Osteoblast (primary cell): ENCODE results near the gene TENM4. TPM values are rescaled to one million over a fixed set of nuclear protein-coding genes. Genes with fewer than 3 reads are reported as not detected.

Experiments
- DNase-seq: peaks from one replicate; pipeline ENCODE4 v3.0.0; 2011; ENCODE audit warnings: low spot score, mixed read lengths; ENCODE audit not compliant: insufficient read length; ENCODE audit errors: missing footprints
- H2AFZ ChIP-seq: 2 replicates; pipeline ENCODE4 v1.6.0; 2011; ENCODE audit warnings: mild to moderate bottlenecking, low read length
- H3K27ac ChIP-seq: 2 replicates; pipeline ENCODE4 v1.5.1; 2011; ENCODE audit warnings: mild to moderate bottlenecking, low read depth, low read length, moderate library complexity
- H3K27me3 ChIP-seq: 2 replicates; pipeline ENCODE4 v1.6.0; 2012; ENCODE audit warnings: mild to moderate bottlenecking, control low read depth, inconsistent platforms, low read length, moderate library complexity; ENCODE audit not compliant: insufficient read depth
- H3K36me3 ChIP-seq: 2 replicates; pipeline ENCODE4 v1.5.1; 2011; ENCODE audit warnings: mild to moderate bottlenecking, low read length, control low read depth, moderate library complexity; ENCODE audit not compliant: insufficient read depth
- H3K4me1 ChIP-seq: 2 replicates; pipeline ENCODE4 v1.5.1; 2011; ENCODE audit warnings: mild to moderate bottlenecking, low read length, control low read depth, moderate library complexity; ENCODE audit not compliant: insufficient read depth
- H3K4me2 ChIP-seq: 2 replicates; pipeline ENCODE4 v1.6.0; 2011; ENCODE audit warnings: mild to moderate bottlenecking, low read length; ENCODE audit not compliant: insufficient read depth
- H3K4me3 ChIP-seq: fragments of 200-600 bp; sonication (generic); 3 replicates; pipeline ENCODE4 v1.5.1; 2012; ENCODE audit warnings: mild to moderate bottlenecking, low read length, inconsistent platforms; ENCODE audit not compliant: insufficient read depth
- H3K79me2 ChIP-seq: 2 replicates; pipeline ENCODE4 v1.6.0; 2012; ENCODE audit warnings: mild to moderate bottlenecking, low read length, control low read depth, inconsistent platforms; ENCODE audit not compliant: insufficient read depth
- H3K9me3 ChIP-seq: 2 replicates; pipeline ENCODE4 v1.5.1; 2011; ENCODE audit warnings: low read depth, low read length, control low read depth
- H4K20me1 ChIP-seq: 2 replicates; pipeline ENCODE4 v1.6.0; 2012; ENCODE audit warnings: mild to moderate bottlenecking, low read length, control low read depth; ENCODE audit not compliant: insufficient read depth
- CTCF ChIP-seq: IDR thresholded peaks from 2 replicates; pipeline ENCODE4 v1.5.1; 2011; ENCODE audit warnings: mild to moderate bottlenecking, low read depth, low read length, moderate library complexity; ENCODE audit errors: extremely low read depth
- total RNA-seq: library from RNA; depleted of rRNA; stranded (reverse); fragments of >200 nt; gene quantifications from 2 replicates; pipeline ENCODE4 v1.2.3, GENCODE V29; 2012

TENM4 gene
- total RNA-seq, 1 donor: 63.3 TPM

- TF ChIP-seq CTCF: no peak
- Histone ChIP-seq H3K9me3 (no peaks in the 10 kb centered on the region), H3K27ac (no peak overlapping the region), H3K4me2 (no peak overlapping the region), H4K20me1 (no peaks in the 10 kb centered on the region), H3K4me1 (no peaks in the 10 kb centered on the region), H2AFZ (no peak overlapping the region), H3K4me3 (no peak overlapping the region), H3K79me2 (no peaks in the 10 kb centered on the region), H3K36me3 (no peaks in the 10 kb centered on the region), H3K27me3 (no peaks in the 10 kb centered on the region)
- no peak for DNase-seq
Observed at GRCh38 chr11:79296141-79296540, 144.7 kb downstream of the TENM4 start.

GRCh38 chr11:79294845-79295731 is 145.7 kb downstream of the TENM4 start:
- DNase-seq: no peak
- no peaks in the 10 kb centered on the region for H3K27me3 ChIP-seq
- TF ChIP-seq CTCF: no peak
- H3K4me3 ChIP-seq: no peak overlapping the region
- no peaks in the 10 kb centered on the region for H3K9me3 ChIP-seq
- H3K27ac ChIP-seq: no peak overlapping the region
- no peaks in the 10 kb centered on the region for H3K36me3 ChIP-seq
- H2AFZ ChIP-seq: no peak overlapping the region
- no peaks in the 10 kb centered on the region for H4K20me1 ChIP-seq
- no peaks in the 10 kb centered on the region for H3K4me1 ChIP-seq
- no peak overlapping the region for H3K4me2 ChIP-seq
- H3K79me2 ChIP-seq: no peaks in the 10 kb centered on the region

GRCh38 chr11:79291948-79292347 is 148.9 kb downstream of the TENM4 start:
- H3K27ac ChIP-seq: no peak overlapping the region
- H3K9me3 ChIP-seq: no peaks in the 10 kb centered on the region
- H4K20me1 ChIP-seq: no peaks in the 10 kb centered on the region
- H3K79me2 ChIP-seq: no peaks in the 10 kb centered on the region
- no peaks in the 10 kb centered on the region for H3K27me3 ChIP-seq
- H2AFZ ChIP-seq: no peak overlapping the region
- no peak for DNase-seq
- no peak overlapping the region for H3K4me2 ChIP-seq
- TF ChIP-seq CTCF: no peak
- no peak overlapping the region for H3K4me3 ChIP-seq
- no peaks in the 10 kb centered on the region for H3K36me3 ChIP-seq
- no peaks in the 10 kb centered on the region for H3K4me1 ChIP-seq

- DNase-seq: no peak
- no peaks in the 10 kb centered on the region for H3K36me3 ChIP-seq
- no peak overlapping the region for H2AFZ ChIP-seq
- H4K20me1 ChIP-seq: no peaks in the 10 kb centered on the region
- H3K79me2 ChIP-seq: no peaks in the 10 kb centered on the region
- H3K9me3 ChIP-seq: no peaks in the 10 kb centered on the region
- H3K27me3 ChIP-seq: no peaks in the 10 kb centered on the region
- TF ChIP-seq CTCF: no peak
- H3K27ac ChIP-seq: no peak overlapping the region
- H3K4me1 ChIP-seq: no peaks in the 10 kb centered on the region
- H3K4me2 ChIP-seq: no peak overlapping the region
- no peak overlapping the region for H3K4me3 ChIP-seq
Observed at GRCh38 chr11:79290761-79291160, 150.1 kb downstream of the TENM4 start.
